ENCODE results near the gene RAB11FIP4. TPM values are rescaled to one million over a fixed set of nuclear protein-coding genes. Genes with fewer than 3 reads are reported as not detected.

RAB11FIP4 gene
- total and polyA plus RNA-seq, 2 of the 13 experiments (the other 11 are each of a cell fraction or from before 2014, with no cell fraction given), result 28.0 to 89.3 TPM

DNA sequence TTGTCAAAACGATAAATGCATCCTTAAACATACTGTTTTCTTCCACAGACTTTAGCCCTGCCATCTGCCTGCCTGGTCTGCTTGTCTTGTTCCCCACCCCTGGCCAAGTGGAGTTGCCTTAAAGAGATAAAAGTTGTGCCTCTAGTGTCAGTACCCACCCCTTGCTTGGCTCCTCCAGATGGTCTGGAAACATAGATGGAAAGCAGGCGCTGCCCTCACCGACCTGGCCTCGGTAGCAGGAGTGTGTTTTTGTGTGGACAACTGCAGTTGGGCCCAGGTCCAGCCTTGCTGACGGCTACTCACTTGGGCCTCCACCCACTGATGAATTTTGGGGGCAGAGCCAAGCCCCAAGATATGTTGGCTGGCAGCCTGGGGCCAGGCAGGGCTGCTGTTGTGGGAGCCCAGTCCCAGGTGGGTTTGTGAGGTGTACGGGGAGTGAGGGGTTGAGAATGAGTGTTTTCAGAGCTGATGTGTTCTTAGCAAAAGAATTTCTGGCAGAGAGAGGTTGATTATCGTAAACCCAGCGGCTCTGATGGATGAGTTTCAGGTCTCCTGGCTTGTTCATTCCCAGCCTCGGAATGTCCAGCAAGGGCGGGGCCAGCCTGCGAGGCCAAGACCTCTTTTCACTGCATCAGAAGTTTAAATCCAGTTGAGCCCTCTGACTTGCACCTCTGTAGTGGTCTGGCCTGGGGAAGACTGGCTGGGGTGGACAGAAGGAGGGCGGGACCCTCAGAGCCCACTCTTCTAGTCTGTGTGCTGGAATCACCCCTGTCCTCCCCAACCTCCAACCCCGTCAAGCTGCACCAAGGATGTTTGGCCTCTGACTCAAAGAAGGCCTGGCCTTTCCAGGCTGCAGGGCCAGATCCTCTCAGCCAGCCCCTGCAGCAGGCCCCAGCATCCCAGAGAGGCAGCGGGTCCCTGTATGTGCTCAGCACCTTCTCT lies 179.7 kb downstream of the RAB11FIP4 start:
- H4K20me1 ChIP-seq (ENCODE audit: insufficient read depth, low read length), result no peaks in the 10 kb centered on the region
- no peaks in the 10 kb centered on the region for H3K36me3 ChIP-seq (replicated peaks in 1 of 2; ENCODE audit: control insufficient read depth in 1 of 2, insufficient read depth in 2 of 2, low read length in 2 of 2)
- DNase-seq (ENCODE audit: low spot score), result no peak
- no peaks in the 10 kb centered on the region for H3K79me2 ChIP-seq (ENCODE audit: insufficient read depth, low read length)
- peaks cover 9 to 42% of the 10 kb centered on the region in 2 experiments; a peak in 4 of 5 replicates for H3K27me3 ChIP-seq (ENCODE audit: control insufficient read depth in 1 of 2, insufficient read depth in 2 of 2, low read length in 2 of 2)
- H3K4me1 ChIP-seq (ENCODE audit: insufficient read depth, low read length), result peaks cover 21% of the 10 kb centered on the region
- no peak for FAIRE-seq
- ATAC-seq, result no peak
- H3K27ac ChIP-seq (ENCODE audit: extremely low read length, insufficient read depth, low read length), result no peak overlapping the region
- no peaks in the 10 kb centered on the region for H3K9me3 ChIP-seq (ENCODE audit: low read length)
- H3K4me2 ChIP-seq (ENCODE audit: low read depth, low read length), result no peak overlapping the region
- no peak overlapping the region for H3K9ac ChIP-seq (ENCODE audit: insufficient read depth, low read depth, low read length)
- no peak overlapping the region for H3K4me3 ChIP-seq (replicated peaks in 1 of 3; ENCODE audit: insufficient read depth in 1 of 3, low read depth in 2 of 3, low read length in 3 of 3)
- H2AFZ ChIP-seq (ENCODE audit: low read length), result no peak overlapping the region
- ChIA-PET POLR2A (no interaction called here), CTCF (ENCODE audit: low intra/inter-chr PET ratio, low total read pairs) (no interaction called here)
- TF ChIP-seq ZNF136 (CRISPR knock-in tag; IDR thresholded peaks at IDR 0.05; ENCODE audit: low read depth), result no peak
- TF ChIP-seq, protein P1, sequence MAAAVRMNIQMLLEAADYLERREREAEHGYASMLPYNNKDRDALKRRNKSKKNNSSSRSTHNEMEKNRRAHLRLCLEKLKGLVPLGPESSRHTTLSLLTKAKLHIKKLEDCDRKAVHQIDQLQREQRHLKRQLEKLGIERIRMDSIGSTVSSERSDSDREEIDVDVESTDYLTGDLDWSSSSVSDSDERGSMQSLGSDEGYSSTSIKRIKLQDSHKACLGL (CRISPR knock-in tag; IDR thresholded peaks at IDR 0.05), result no peak
- TF ChIP-seq ZNF468 (CRISPR knock-in tag; IDR thresholded peaks at IDR 0.05), result no peak
- TF ChIP-seq, protein P2, sequence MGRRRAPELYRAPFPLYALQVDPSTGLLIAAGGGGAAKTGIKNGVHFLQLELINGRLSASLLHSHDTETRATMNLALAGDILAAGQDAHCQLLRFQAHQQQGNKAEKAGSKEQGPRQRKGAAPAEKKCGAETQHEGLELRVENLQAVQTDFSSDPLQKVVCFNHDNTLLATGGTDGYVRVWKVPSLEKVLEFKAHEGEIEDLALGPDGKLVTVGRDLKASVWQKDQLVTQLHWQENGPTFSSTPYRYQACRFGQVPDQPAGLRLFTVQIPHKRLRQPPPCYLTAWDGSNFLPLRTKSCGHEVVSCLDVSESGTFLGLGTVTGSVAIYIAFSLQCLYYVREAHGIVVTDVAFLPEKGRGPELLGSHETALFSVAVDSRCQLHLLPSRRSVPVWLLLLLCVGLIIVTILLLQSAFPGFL (CRISPR knock-in tag; IDR thresholded peaks at IDR 0.05), result no peak
- no peak for TF ChIP-seq NR2F6 (IDR thresholded peaks at IDR 0.05)
- TF ChIP-seq NR2F6 (CRISPR knock-in tag; IDR thresholded peaks at IDR 0.05), result no peak
- no peak for TF ChIP-seq NFYC (CRISPR knock-in tag; IDR thresholded peaks at IDR 0.05)
- no peak for TF ChIP-seq ZNF747 (CRISPR knock-in tag; IDR thresholded peaks at IDR 0.05; ENCODE audit: borderline replicate concordance)
- TF ChIP-seq NFE2L2 (IDR thresholded peaks at IDR 0.05; ENCODE audit: low read length), result no peak
- TF ChIP-seq, protein P3, sequence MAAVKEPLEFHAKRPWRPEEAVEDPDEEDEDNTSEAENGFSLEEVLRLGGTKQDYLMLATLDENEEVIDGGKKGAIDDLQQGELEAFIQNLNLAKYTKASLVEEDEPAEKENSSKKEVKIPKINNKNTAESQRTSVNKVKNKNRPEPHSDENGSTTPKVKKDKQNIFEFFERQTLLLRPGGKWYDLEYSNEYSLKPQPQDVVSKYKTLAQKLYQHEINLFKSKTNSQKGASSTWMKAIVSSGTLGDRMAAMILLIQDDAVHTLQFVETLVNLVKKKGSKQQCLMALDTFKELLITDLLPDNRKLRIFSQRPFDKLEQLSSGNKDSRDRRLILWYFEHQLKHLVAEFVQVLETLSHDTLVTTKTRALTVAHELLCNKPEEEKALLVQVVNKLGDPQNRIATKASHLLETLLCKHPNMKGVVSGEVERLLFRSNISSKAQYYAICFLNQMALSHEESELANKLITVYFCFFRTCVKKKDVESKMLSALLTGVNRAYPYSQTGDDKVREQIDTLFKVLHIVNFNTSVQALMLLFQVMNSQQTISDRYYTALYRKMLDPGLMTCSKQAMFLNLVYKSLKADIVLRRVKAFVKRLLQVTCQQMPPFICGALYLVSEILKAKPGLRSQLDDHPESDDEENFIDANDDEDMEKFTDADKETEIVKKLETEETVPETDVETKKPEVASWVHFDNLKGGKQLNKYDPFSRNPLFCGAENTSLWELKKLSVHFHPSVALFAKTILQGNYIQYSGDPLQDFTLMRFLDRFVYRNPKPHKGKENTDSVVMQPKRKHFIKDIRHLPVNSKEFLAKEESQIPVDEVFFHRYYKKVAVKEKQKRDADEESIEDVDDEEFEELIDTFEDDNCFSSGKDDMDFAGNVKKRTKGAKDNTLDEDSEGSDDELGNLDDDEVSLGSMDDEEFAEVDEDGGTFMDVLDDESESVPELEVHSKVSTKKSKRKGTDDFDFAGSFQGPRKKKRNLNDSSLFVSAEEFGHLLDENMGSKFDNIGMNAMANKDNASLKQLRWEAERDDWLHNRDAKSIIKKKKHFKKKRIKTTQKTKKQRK (IDR thresholded peaks at IDR 0.05; ENCODE audit: low read length), result no peak
- no peak for TF ChIP-seq SMAD9 (CRISPR knock-in tag; IDR thresholded peaks at IDR 0.05)
- no peak for TF ChIP-seq ZNF446 (CRISPR knock-in tag; IDR thresholded peaks at IDR 0.05)
- no peak for TF ChIP-seq RBM39 (IDR thresholded peaks at IDR 0.05; ENCODE audit: low read depth, low read length, poor library complexity, severe bottlenecking)
- TF ChIP-seq HMG20B (CRISPR knock-in tag; conservative IDR thresholded peaks at IDR 0.05), result no peak
- TF ChIP-seq LBX2 (CRISPR knock-in tag; IDR thresholded peaks at IDR 0.05; ENCODE audit: borderline replicate concordance), result no peak
- no peak for TF ChIP-seq REPIN1 (CRISPR knock-in tag; IDR thresholded peaks at IDR 0.05; ENCODE audit: borderline replicate concordance, low read depth)
- intact Hi-C loops (cut with micrococcal nuclease; ENCODE audit: unreplicated experiment), result no loop called here
- BruUV-seq (replicated peaks), result no TSS peak
- WGBS (ENCODE audit: low lambda C conversion rate), result 52% methylated on average over 9 of the region's 14 CpGs
- in situ Hi-C loops (cut with HindIII; ENCODE audit: extremely low pct_ligation_motif_present, low pct_unique_long_range_greater_than_20kb), result no loop called here

All from HepG2 (cell line).